ENCODE data around the gene ABCA13. TPM values are rescaled to one million over a fixed set of nuclear protein-coding genes. Genes with fewer than 3 reads are reported as not detected.

The ABCA13 gene
- total RNA-seq: under 1 TPM in 2 of 3 donors, not detected in 1; 0.05 to 0.09 TPM
- total RNA-seq (2013): 0.05 TPM

DNA sequence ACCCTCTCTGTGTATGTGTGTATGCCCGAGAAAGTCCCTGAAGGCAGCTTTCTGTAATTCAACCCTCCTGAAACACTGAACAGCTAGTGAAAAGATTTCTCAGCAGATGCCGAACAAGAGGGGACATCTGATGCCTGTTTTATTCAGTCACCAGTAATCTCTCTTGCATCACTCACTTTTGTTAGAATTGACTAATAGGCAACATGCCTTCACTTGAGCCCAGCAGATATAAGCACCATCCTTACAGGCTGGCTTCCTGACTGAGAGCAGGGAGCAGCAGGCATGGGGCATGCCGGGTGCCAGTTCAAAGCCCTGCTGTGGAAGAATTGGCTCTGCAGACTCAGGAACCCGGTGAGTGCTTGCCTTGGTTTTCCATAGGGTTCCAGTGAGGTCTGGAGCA is at the start of gene ABCA13:
Gene ABCA13 (plus strand): TSS at position 257 of the 400 bp plus-strand sequence. CDS start 26 bp downstream, at position 283.
- no peaks in the 10 kb centered on the region for H3K36me3 Mint-ChIP-seq
- peaks cover 13 to 46% of the 10 kb centered on the region in 2 donors for H3K27me3 Mint-ChIP-seq (ENCODE audit: low read depth in 2 of 2)
- WGBS (ENCODE audit: insufficient coverage): 86% methylated on average over 4 of the region's 4 CpGs
- Histone ChIP-seq H3K36me3 (ENCODE audit: control insufficient read depth, insufficient read depth, low read length) (no peaks in the 10 kb centered on the region), H3K27ac (ENCODE audit: low read length) (no peak within 1 kb of the TSS), H3K27me3 (ENCODE audit: control insufficient read depth, insufficient read depth, low read length) (no peaks in the 10 kb centered on the region), H3K4me1 (ENCODE audit: control insufficient read depth, insufficient read depth, low read length) (no peaks in the 10 kb centered on the region), H3K4me3 (ENCODE audit: low read length) (no peak within 1 kb of the TSS), H3K9me3 (ENCODE audit: control insufficient read depth, insufficient read depth, low read length) (no peaks in the 10 kb centered on the region)
- DNase-seq (no peak), ATAC-seq (no peak)
- H3K4me1 Mint-ChIP-seq: no peaks in the 10 kb centered on the region
- H3K4me3 Mint-ChIP-seq: no peak within 1 kb of the TSS
- TF ChIP-seq, protein P1, sequence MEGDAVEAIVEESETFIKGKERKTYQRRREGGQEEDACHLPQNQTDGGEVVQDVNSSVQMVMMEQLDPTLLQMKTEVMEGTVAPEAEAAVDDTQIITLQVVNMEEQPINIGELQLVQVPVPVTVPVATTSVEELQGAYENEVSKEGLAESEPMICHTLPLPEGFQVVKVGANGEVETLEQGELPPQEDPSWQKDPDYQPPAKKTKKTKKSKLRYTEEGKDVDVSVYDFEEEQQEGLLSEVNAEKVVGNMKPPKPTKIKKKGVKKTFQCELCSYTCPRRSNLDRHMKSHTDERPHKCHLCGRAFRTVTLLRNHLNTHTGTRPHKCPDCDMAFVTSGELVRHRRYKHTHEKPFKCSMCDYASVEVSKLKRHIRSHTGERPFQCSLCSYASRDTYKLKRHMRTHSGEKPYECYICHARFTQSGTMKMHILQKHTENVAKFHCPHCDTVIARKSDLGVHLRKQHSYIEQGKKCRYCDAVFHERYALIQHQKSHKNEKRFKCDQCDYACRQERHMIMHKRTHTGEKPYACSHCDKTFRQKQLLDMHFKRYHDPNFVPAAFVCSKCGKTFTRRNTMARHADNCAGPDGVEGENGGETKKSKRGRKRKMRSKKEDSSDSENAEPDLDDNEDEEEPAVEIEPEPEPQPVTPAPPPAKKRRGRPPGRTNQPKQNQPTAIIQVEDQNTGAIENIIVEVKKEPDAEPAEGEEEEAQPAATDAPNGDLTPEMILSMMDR (IDR thresholded peaks at IDR 0.05): no peak
- H3K9me3 Mint-ChIP-seq: no peaks in the 10 kb centered on the region
- H3K27ac Mint-ChIP-seq: no peak within 1 kb of the TSS
- intact Hi-C loops (cut with micrococcal nuclease): no loop called here

- H3K27ac ChIP-seq (ENCODE audit: low read length): no peak overlapping the region
- ATAC-seq: no peak
- peaks cover 5% of the 10 kb centered on the region for H3K27me3 ChIP-seq (ENCODE audit: control insufficient read depth, insufficient read depth, low read length)
- H3K27me3 Mint-ChIP-seq (ENCODE audit: low read depth in 2 of 2): peaks cover 20 to 37% of the 10 kb centered on the region in 2 donors
- intact Hi-C loops (cut with micrococcal nuclease): no loop called here
- no peak overlapping the region for H3K4me3 ChIP-seq (ENCODE audit: low read length)
- H3K36me3 Mint-ChIP-seq: no peaks in the 10 kb centered on the region
- H3K9me3 Mint-ChIP-seq: peaks cover 0 to 5% of the 10 kb centered on the region in 2 donors
- no peaks in the 10 kb centered on the region for H3K4me1 ChIP-seq (ENCODE audit: control insufficient read depth, insufficient read depth, low read length)
- no peaks in the 10 kb centered on the region for H3K4me1 Mint-ChIP-seq
- no peaks in the 10 kb centered on the region for H3K36me3 ChIP-seq (ENCODE audit: control insufficient read depth, insufficient read depth, low read length)
- no peak overlapping the region for H3K4me3 Mint-ChIP-seq
- WGBS (ENCODE audit: insufficient coverage): 98% methylated on average over 2 of the region's 2 CpGs
- DNase-seq: no peak
- TF ChIP-seq, protein P1 (IDR thresholded peaks at IDR 0.05): no peak
- H3K27ac Mint-ChIP-seq: no peak overlapping the region
- no peaks in the 10 kb centered on the region for H3K9me3 ChIP-seq (ENCODE audit: control insufficient read depth, insufficient read depth, low read length)
Observed at GRCh38 chr7:48126037-48126436, 45.2 kb upstream of the ABCA13 start.

- no peaks in the 10 kb centered on the region for H3K36me3 Mint-ChIP-seq
- intact Hi-C loops (cut with micrococcal nuclease): no loop called here
- ATAC-seq: no peak
- no peaks in the 10 kb centered on the region for H3K36me3 ChIP-seq (ENCODE audit: control insufficient read depth, insufficient read depth, low read length)
- H3K4me3 Mint-ChIP-seq: no peak overlapping the region
- H3K9me3 ChIP-seq (ENCODE audit: control insufficient read depth, insufficient read depth, low read length): no peaks in the 10 kb centered on the region
- peaks cover 0 to 5% of the 10 kb centered on the region in 2 donors for H3K9me3 Mint-ChIP-seq
- H3K4me3 ChIP-seq (ENCODE audit: low read length): no peak overlapping the region
- peaks cover 5% of the 10 kb centered on the region for H3K27me3 ChIP-seq (ENCODE audit: control insufficient read depth, insufficient read depth, low read length)
- H3K27ac ChIP-seq (ENCODE audit: low read length): no peak overlapping the region
- TF ChIP-seq, protein P1 (IDR thresholded peaks at IDR 0.05): no peak
- H3K27ac Mint-ChIP-seq: no peak overlapping the region
- no peaks in the 10 kb centered on the region for H3K4me1 Mint-ChIP-seq
- DNase-seq: no peak
- peaks cover 15 to 27% of the 10 kb centered on the region in 2 donors for H3K27me3 Mint-ChIP-seq (ENCODE audit: low read depth in 2 of 2)
- no peaks in the 10 kb centered on the region for H3K4me1 ChIP-seq (ENCODE audit: control insufficient read depth, insufficient read depth, low read length)
Observed at GRCh38 chr7:48130658-48131108, 40.6 kb upstream of the ABCA13 start.

GRCh38 chr7:48132792-48133191 is 38.5 kb upstream of the ABCA13 start:
- H3K27ac Mint-ChIP-seq: no peak overlapping the region
- no peaks in the 10 kb centered on the region for H3K4me1 Mint-ChIP-seq
- H3K27me3 Mint-ChIP-seq (ENCODE audit: low read depth in 2 of 2): peaks cover 11 to 14% of the 10 kb centered on the region in 2 donors

More at GRCh38 chr7:48132792-48133191, 38.5 kb upstream of the ABCA13 start:
- Histone ChIP-seq H3K36me3 (ENCODE audit: control insufficient read depth, insufficient read depth, low read length) (no peaks in the 10 kb centered on the region), H3K9me3 (ENCODE audit: control insufficient read depth, insufficient read depth, low read length) (no peaks in the 10 kb centered on the region), H3K4me3 (ENCODE audit: low read length) (no peak overlapping the region), H3K27me3 (ENCODE audit: control insufficient read depth, insufficient read depth, low read length) (peaks cover 5% of the 10 kb centered on the region), H3K27ac (ENCODE audit: low read length) (no peak overlapping the region), H3K4me1 (ENCODE audit: control insufficient read depth, insufficient read depth, low read length) (no peaks in the 10 kb centered on the region)
- intact Hi-C loops (cut with micrococcal nuclease): no loop called here
- Mint-ChIP-seq H3K36me3 (no peaks in the 10 kb centered on the region), H3K4me3 (no peak overlapping the region), H3K9me3 (no peaks in the 10 kb centered on the region)
- TF ChIP-seq, protein P1 (IDR thresholded peaks at IDR 0.05): no peak
- no peak for DNase-seq
- ATAC-seq: no peak

Data from natural killer cell (primary cell).